B cell (primary cell): ENCODE measurements around the gene RPL19. TPM values are rescaled to one million over a fixed set of nuclear protein-coding genes. Genes with fewer than 3 reads are reported as not detected.
"Not testable (repeated sequence)": the region's sequence is repeated elsewhere in the genome, so short reads cannot be mapped to it uniquely, and the experiment has no call there.

Source experiments
- ATAC-seq: fragments of 200-7000 bp; cut with Tn5 transposase; one replicate; pipeline ENCODE4 v1.10.0; 2021; ENCODE audit warnings: low read depth, mild to moderate bottlenecking, moderate number of reproducible peaks, moderate library complexity
- CTCF ChIA-PET: fragments of 350-600 bp; sonication (Branson Sonifier 250); formaldehyde crosslinking; loops from one replicate; lab custom pipeline; 2021; ENCODE audit warnings: antibody characterized with exemption, inconsistent platforms; lab: Charles Lee
- POLR2A ChIA-PET: fragments of 350-600 bp; sonication (Branson Sonifier 250); formaldehyde crosslinking; loops from one replicate; lab custom pipeline; 2021; ENCODE audit warnings: antibody characterized with exemption; lab: Charles Lee
- DNase-seq: peaks from one replicate; pipeline ENCODE4 v3.0.0; 2013
- H2AFZ ChIP-seq: 2 replicates; pipeline ENCODE4 v1.6.1; 2012; ENCODE audit warnings: mild to moderate bottlenecking, low read depth, low read length; ENCODE audit not compliant: insufficient read depth, poor library complexity, severe bottlenecking
- H3K27ac ChIP-seq, 2 donors: 1 replicate in 1 of 2; 2 replicates in 1 of 2; pipeline ENCODE4 v1.5.1; 2012 to 2013; ENCODE audit warnings: low read length in 2 of 2, mild to moderate bottlenecking in 2 of 2, moderate library complexity in 1 of 2
- H3K27me3 ChIP-seq, 4 experiments: fragments of 200-600 bp in 1 of 4; sonication (generic) in 1 of 4; replicated peaks in 1 of 4; 1 replicate in 2 of 4; 2 replicates in 2 of 4; pipeline versions ENCODE4 v1.6.1 to v1.7.0; 2013 to 2016; ENCODE audit warnings: low read length in 3 of 4, mild to moderate bottlenecking in 2 of 4, mixed read lengths in 1 of 4, moderate library complexity in 1 of 4; ENCODE audit not compliant: insufficient read depth in 4 of 4, control insufficient read depth in 3 of 4; ENCODE audit errors: control extremely low read depth in 1 of 4
- H3K36me3 ChIP-seq, 2 experiments: replicated peaks in 1 of 2; 1 replicate in 1 of 2; 2 replicates in 1 of 2; pipeline versions ENCODE4 v1.6.1 to v1.7.1; 2013; ENCODE audit warnings: low read length in 1 of 2; ENCODE audit not compliant: insufficient read depth in 2 of 2, control insufficient read depth in 1 of 2; ENCODE audit errors: control extremely low read depth in 1 of 2, extremely low read depth in 1 of 2
- H3K4me1 ChIP-seq, 2 donors: fragments of 200-600 bp in 1 of 2; sonication (generic) in 1 of 2; 1 replicate in 1 of 2; 2 replicates in 1 of 2; pipeline versions ENCODE4 v1.5.1 to v1.6.1; 2013 to 2017; ENCODE audit warnings: low read length in 2 of 2; ENCODE audit not compliant: control insufficient read depth in 2 of 2, insufficient read depth in 2 of 2
- H3K4me2 ChIP-seq: replicated peaks from 2 replicates; pipeline ENCODE3; 2012; ENCODE audit warnings: mild to moderate bottlenecking, low read depth, low read length; ENCODE audit not compliant: poor library complexity, severe bottlenecking
- H3K4me3 ChIP-seq, 5 experiments: fragments of 200-600 bp in 1 of 5; sonication (generic) in 1 of 5; 1 replicate in 3 of 5; 2 replicates in 2 of 5; pipeline versions ENCODE4 v1.5.1 to v1.7.0; 2011 to 2016; ENCODE audit warnings: low read length in 4 of 5, mild to moderate bottlenecking in 4 of 5, low read depth in 2 of 5, control low read depth in 1 of 5, moderate library complexity in 1 of 5; ENCODE audit not compliant: insufficient read depth in 1 of 5; ENCODE audit errors: control extremely low read depth in 1 of 5, extremely low read depth in 1 of 5
- H3K79me2 ChIP-seq: fragments of 200-600 bp; sonication (generic); one replicate; pipeline ENCODE4 v1.6.0; 2016; ENCODE audit warnings: low read length; ENCODE audit not compliant: control insufficient read depth, insufficient read depth
- H3K9ac ChIP-seq: fragments of 200-600 bp; sonication (generic); 2 replicates; pipeline ENCODE4 v1.6.1; 2017; ENCODE audit warnings: mild to moderate bottlenecking, low read length, moderate library complexity
- H3K9me3 ChIP-seq, 3 donors: one replicate each; pipeline versions ENCODE4 v1.6.1 to v1.7.1; 2013; ENCODE audit warnings: low read length in 2 of 3; ENCODE audit not compliant: control insufficient read depth in 2 of 3, insufficient read depth in 1 of 3; ENCODE audit errors: control extremely low read depth in 1 of 3
- H4K20me1 ChIP-seq: 2 replicates; pipeline ENCODE4 v1.6.0; 2012; ENCODE audit warnings: mild to moderate bottlenecking, low read length; ENCODE audit not compliant: insufficient read depth, control insufficient read depth, poor library complexity, severe bottlenecking
- H3K27ac Mint-ChIP-seq: one replicate; pipeline ENCODE4 v1.8.0; 2021; ENCODE audit warnings: mixed read lengths
- H3K27me3 Mint-ChIP-seq: one replicate; pipeline ENCODE4 v1.8.0; 2021; ENCODE audit warnings: mixed read lengths
- H3K4me1 Mint-ChIP-seq: one replicate; pipeline ENCODE4 v1.8.0; 2021; ENCODE audit warnings: mixed read lengths
- H3K4me3 Mint-ChIP-seq: one replicate; pipeline ENCODE4 v1.8.0; 2021; ENCODE audit warnings: mixed read lengths
- H3K9me3 Mint-ChIP-seq: one replicate; pipeline ENCODE4 v1.8.0; 2022; ENCODE audit warnings: mixed read lengths; ENCODE audit not compliant: insufficient read depth
- CTCF ChIP-seq: fragments of 200-600 bp; IDR thresholded peaks from one replicate; pipeline ENCODE4 v1.8.0; 2022; ENCODE audit warnings: antibody characterized with exemption, mild to moderate bottlenecking
- EZH2 ChIP-seq: IDR thresholded peaks from 2 replicates; pipeline ENCODE4 v1.6.1; 2012; ENCODE audit warnings: borderline replicate concordance, low read depth, mild to moderate bottlenecking, moderate library complexity, low read length; ENCODE audit not compliant: insufficient read depth, poor library complexity, severe bottlenecking
- WGBS: methylation state at CpG from one replicate; pipeline ENCODE4 v1.1.5; 2013; ENCODE audit warnings: missing lambda C conversion rate; ENCODE audit not compliant: insufficient coverage; 5-methylcytosine and 5-hydroxymethylcytosine counted together
- intact Hi-C: fragments of 100-400 bp; cut with micrococcal nuclease; formaldehyde crosslinking; loops from one replicate; pipeline ENCODE4 v1.10.0; 2022
- polyA plus RNA-seq: library from polyadenylated mRNA; depleted of rRNA; stranded (reverse); fragments of >200 nt; gene quantifications from 2 replicates; pipeline ENCODE4 v1.2.3, GENCODE V29; 2012
- total RNA-seq, 2 donors: library from RNA; stranded (reverse); fragments of 120-200 nt in 1 of 2; gene quantifications; 1 replicate in 1 of 2; 2 replicates in 1 of 2; pipeline versions ENCODE4 v1.2.3 to v1.2.4, GENCODE V29; 2013 to 2022

The RPL19 gene
- total and polyA plus RNA-seq, 2 donors (not counting 1 experiment from before 2014, with no cell fraction given): 3,041 to 3,233 TPM

GRCh38 chr17:39246274-39246673, 46.2 kb downstream of the RPL19 start:
- CTCF ChIA-PET: interaction anchor here (1.4 to 21.4 kb wide), 7 partner anchors 8 to 263 kb away, joined by 5 to 707 read pairs (median 30); partner anchors contain the start of gene RPL19
- 87% methylated on average over 2 of the region's 3 CpGs for WGBS
- ATAC-seq (no peak), DNase-seq (no peak)
- Histone ChIP-seq H2AFZ (no peak overlapping the region), H3K36me3 (no peaks in the 10 kb centered on the region), H3K4me3 (no peak overlapping the region), H4K20me1 (no peaks in the 10 kb centered on the region), H3K9ac (no peak overlapping the region), H3K27me3 (peaks cover 0 to 4% (median 0%) of the 10 kb centered on the region in 4 experiments), H3K27ac (no peak overlapping the region), H3K79me2 (no peaks in the 10 kb centered on the region), H3K4me1 (peaks cover 12 to 16% of the 10 kb centered on the region in 2 donors), H3K4me2 (no peak overlapping the region), H3K9me3 (no peaks in the 10 kb centered on the region)
- Mint-ChIP-seq H3K27me3 (no peaks in the 10 kb centered on the region), H3K27ac (no peak overlapping the region), H3K4me1 (peaks cover 16% of the 10 kb centered on the region), H3K9me3 (no peaks in the 10 kb centered on the region), H3K4me3 (no peak overlapping the region)
- POLR2A ChIA-PET: interaction anchor here (0.5 to 0.6 kb wide), 2 partner anchors 39 to 142 kb away, joined by 5 to 6 read pairs; no protein-coding TSS in a partner anchor
- TF ChIP-seq EZH2 (no peak), CTCF (no peak)
- intact Hi-C loops: no loop called here

DNA sequence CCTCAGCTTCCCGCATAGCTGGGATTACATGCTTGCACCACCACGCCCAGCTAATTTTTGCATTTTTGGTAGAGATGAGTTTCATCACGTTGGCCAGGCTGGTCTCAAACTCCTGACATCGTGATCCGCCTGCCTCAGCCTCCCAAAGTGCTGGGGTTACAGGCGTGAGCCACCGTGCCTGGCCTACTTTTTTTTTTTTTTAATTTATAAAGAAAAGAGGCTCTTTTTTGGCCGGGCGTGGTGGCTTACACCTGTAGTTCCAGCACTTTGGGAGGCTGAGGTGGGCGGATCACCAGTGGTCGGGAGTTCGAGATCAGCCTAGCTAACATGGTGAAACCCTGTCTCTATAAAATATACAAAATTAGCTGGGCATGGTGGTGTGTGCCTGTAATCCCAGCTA, 50.0 kb downstream of the RPL19 start:
- H3K27ac Mint-ChIP-seq, H3K9ac ChIP-seq, H3K4me1 Mint-ChIP-seq, H3K4me3 ChIP-seq, ATAC-seq, H3K79me2 ChIP-seq, H2AFZ ChIP-seq, H3K27me3 Mint-ChIP-seq, H3K9me3 Mint-ChIP-seq, H3K9me3 ChIP-seq, H3K4me2 ChIP-seq, H3K4me3 Mint-ChIP-seq, DNase-seq, H3K27ac ChIP-seq, intact Hi-C loops, H3K27me3 ChIP-seq, H3K4me1 ChIP-seq, H4K20me1 ChIP-seq: not testable (repeated sequence)
- 94% methylated on average over 3 of the region's 12 CpGs for WGBS
- POLR2A ChIA-PET: interaction anchor here (0.5 to 0.7 kb wide), 3 partner anchors 72 to 457 kb away, joined by 3 to 9 read pairs (median 7); no protein-coding TSS in a partner anchor
- CTCF ChIA-PET: interaction anchor here (0.7 to 21.4 kb wide), 7 partner anchors 11 to 273 kb away, joined by 3 to 707 read pairs (median 4); partner anchors contain the start of gene RPL19
- H3K36me3 ChIP-seq: peaks cover 0 to 12% of the 10 kb centered on the region in 2 experiments
